Uterus (tissue), 4 donors: Measurements from ENCODE around the gene PRSS12. TPM values are rescaled to one million over a fixed set of nuclear protein-coding genes. Genes with fewer than 3 reads are reported as not detected.

Experiments
- DNase-seq, 2 donors: peaks; one replicate each; pipeline ENCODE4 v3.0.0-alpha.2; 2019 to 2020
- H3K27ac ChIP-seq, 2 donors: fragments of 200-600 bp; sonication (generic); 1 replicate in 1 of 2; 2 replicates in 1 of 2; pipeline ENCODE4 v1.5.1; 2016 to 2018
- H3K27me3 ChIP-seq, 2 donors: fragments of 200-600 bp; sonication (generic); one replicate each; pipeline ENCODE4 v1.5.1; 2018 to 2019; ENCODE audit warnings: control low read depth in 1 of 2
- H3K36me3 ChIP-seq, 2 donors: fragments of 200-600 bp; sonication (generic); one replicate each; pipeline ENCODE4 v1.5.1; 2019; ENCODE audit warnings: control low read depth in 1 of 2
- H3K4me1 ChIP-seq, 2 donors: fragments of 200-600 bp; sonication (generic); one replicate each; pipeline ENCODE4 v1.5.1; 2018 to 2019; ENCODE audit warnings: control low read depth in 1 of 2
- H3K4me3 ChIP-seq, 2 donors: fragments of 200-600 bp; sonication (generic); 1 replicate in 1 of 2; 2 replicates in 1 of 2; pipeline ENCODE4 v1.5.1; 2018 to 2019; ENCODE audit warnings: mild to moderate bottlenecking in 1 of 2
- H3K9me3 ChIP-seq, 2 donors: fragments of 200-600 bp; sonication (generic); one replicate each; pipeline ENCODE4 v1.5.1; 2019; ENCODE audit warnings: control low read depth in 1 of 2
- CTCF ChIP-seq, 4 experiments: fragments of 200-600 bp in 2 of 4; fragments of 450-650 bp in 2 of 4; sonication (generic) in 2 of 4; IDR thresholded peaks; one replicate each; pipeline ENCODE4 v1.5.1; 2016 to 2019; ENCODE audit warnings: antibody characterized with exemption in 4 of 4, mild to moderate bottlenecking in 2 of 4, moderate library complexity in 1 of 4
- POLR2A ChIP-seq, 2 donors: fragments of 450-650 bp; IDR thresholded peaks; one replicate each; pipeline ENCODE4 v1.6.1; 2016; ENCODE audit warnings: antibody characterized with exemption in 2 of 2, mild to moderate bottlenecking in 1 of 2, moderate library complexity in 1 of 2
- intact Hi-C: fragments of 100-400 bp; cut with DNase I; formaldehyde crosslinking; loops from one replicate; pipeline ENCODE4 v1.15.1; 2023; ENCODE audit warnings: low total_unique reads
- total RNA-seq, 4 donors: library from RNA; depleted of rRNA in 3 of 4; stranded (reverse); fragments of >200 nt in 3 of 4; gene quantifications; one replicate each; pipeline versions ENCODE4 v1.1.0 to v1.2.4, GENCODE V29; 2014 to 2023
- donor health status: DM: yes; HTN: yes; CAD: no.

PRSS12 gene
- total RNA-seq, 4 donors from 2014 or later = 0.15 to 52.1 (median 7.2) TPM

GRCh38 chr4:118337954-118338353 is 14.8 kb downstream of the PRSS12 start:
- H3K27ac ChIP-seq = no peak overlapping the region
- H3K4me3 ChIP-seq = no peak overlapping the region
- intact Hi-C loops = no loop called here
- no peaks in the 10 kb centered on the region for H3K9me3 ChIP-seq
- H3K27me3 ChIP-seq = peaks cover 0 to 4% of the 10 kb centered on the region in 2 donors
- DNase-seq = no peak
- no peaks in the 10 kb centered on the region for H3K36me3 ChIP-seq
- TF ChIP-seq POLR2A (IDR thresholded peaks at IDR 0.05) (no peak), CTCF (IDR thresholded peaks at IDR 0.05) (no peak)
- H3K4me1 ChIP-seq = no peaks in the 10 kb centered on the region

DNA sequence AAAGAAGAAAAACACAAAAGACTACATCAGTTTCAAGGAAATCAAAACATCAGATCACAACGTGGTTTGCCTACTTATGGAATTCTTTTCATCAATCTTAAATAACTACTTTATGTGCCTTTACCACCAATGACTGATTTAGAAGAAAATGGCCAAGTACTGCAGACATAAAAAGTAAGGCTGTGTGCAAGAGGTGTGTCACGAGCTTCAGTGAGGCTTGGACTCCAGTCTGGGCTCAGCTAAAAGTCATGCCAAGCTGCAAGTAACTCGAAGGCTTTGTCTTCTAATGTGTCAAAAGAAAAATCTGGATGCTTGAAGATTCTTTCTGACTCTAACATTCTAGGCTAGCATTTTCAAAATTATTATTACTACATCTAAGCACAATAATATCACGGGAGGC is 17.0 kb downstream of the PRSS12 start:
- Histone ChIP-seq H3K27ac (no peak overlapping the region), H3K27me3 (peaks cover 0 to 4% of the 10 kb centered on the region in 2 donors), H3K9me3 (no peaks in the 10 kb centered on the region), H3K36me3 (no peaks in the 10 kb centered on the region), H3K4me3 (no peak overlapping the region), H3K4me1 (no peaks in the 10 kb centered on the region)
- intact Hi-C loops = no loop called here
- TF ChIP-seq POLR2A (IDR thresholded peaks at IDR 0.05) (no peak), CTCF (IDR thresholded peaks at IDR 0.05) (no peak)
- DNase-seq = no peak

DNA sequence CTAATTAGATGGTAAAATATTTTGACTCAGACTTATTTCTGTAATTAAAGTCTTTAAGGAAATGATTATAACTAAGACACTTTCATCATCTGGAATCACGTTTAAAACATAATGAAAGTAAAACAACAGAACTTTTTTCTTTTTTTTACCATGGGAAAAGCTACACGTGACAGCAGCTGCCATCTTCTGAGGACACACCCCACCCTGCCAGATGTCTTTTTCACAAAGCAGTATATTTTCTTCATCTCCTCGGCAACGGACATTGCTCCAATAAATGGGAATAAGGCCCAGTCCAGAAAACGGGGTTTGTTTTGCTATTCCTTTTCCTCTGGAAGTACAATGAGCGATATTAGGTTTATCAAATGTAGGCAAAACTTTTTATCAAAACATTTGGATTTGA is 17.5 kb downstream of the PRSS12 start:
- H3K27ac ChIP-seq = no peak overlapping the region
- no peaks in the 10 kb centered on the region for H3K9me3 ChIP-seq
- no peak for DNase-seq
- intact Hi-C loops = no loop called here
- peaks cover 0 to 4% of the 10 kb centered on the region in 2 donors for H3K27me3 ChIP-seq
- no peak for TF ChIP-seq CTCF (IDR thresholded peaks at IDR 0.05)
- TF ChIP-seq POLR2A (IDR thresholded peaks at IDR 0.05) = no peak
- H3K4me3 ChIP-seq = no peak overlapping the region
- no peaks in the 10 kb centered on the region for H3K4me1 ChIP-seq
- H3K36me3 ChIP-seq = no peaks in the 10 kb centered on the region

GRCh38 chr4:118331352-118331751 is 21.5 kb downstream of the PRSS12 start:
- Histone ChIP-seq H3K27me3 (peaks cover 0 to 4% of the 10 kb centered on the region in 2 donors), H3K4me1 (no peaks in the 10 kb centered on the region), H3K9me3 (no peaks in the 10 kb centered on the region), H3K4me3 (no peak overlapping the region), H3K27ac (no peak overlapping the region), H3K36me3 (no peaks in the 10 kb centered on the region)
- intact Hi-C loops = no loop called here
- no peak for DNase-seq
- TF ChIP-seq POLR2A (IDR thresholded peaks at IDR 0.05) (no peak), CTCF (IDR thresholded peaks at IDR 0.05) (no peak)

- no peak for DNase-seq
- Histone ChIP-seq H3K36me3 (no peaks in the 10 kb centered on the region), H3K27ac (no peak overlapping the region), H3K27me3 (peaks cover 0 to 4% of the 10 kb centered on the region in 2 donors), H3K9me3 (no peaks in the 10 kb centered on the region), H3K4me3 (no peak overlapping the region), H3K4me1 (no peaks in the 10 kb centered on the region)
- intact Hi-C loops = no loop called here
- TF ChIP-seq CTCF (IDR thresholded peaks at IDR 0.05) (no peak), POLR2A (IDR thresholded peaks at IDR 0.05) (no peak)
Measured at GRCh38 chr4:118329849-118330248, 23.0 kb downstream of the PRSS12 start.
